Measurements from ENCODE around the gene AGPAT4.

Gene AGPAT4

DNA sequence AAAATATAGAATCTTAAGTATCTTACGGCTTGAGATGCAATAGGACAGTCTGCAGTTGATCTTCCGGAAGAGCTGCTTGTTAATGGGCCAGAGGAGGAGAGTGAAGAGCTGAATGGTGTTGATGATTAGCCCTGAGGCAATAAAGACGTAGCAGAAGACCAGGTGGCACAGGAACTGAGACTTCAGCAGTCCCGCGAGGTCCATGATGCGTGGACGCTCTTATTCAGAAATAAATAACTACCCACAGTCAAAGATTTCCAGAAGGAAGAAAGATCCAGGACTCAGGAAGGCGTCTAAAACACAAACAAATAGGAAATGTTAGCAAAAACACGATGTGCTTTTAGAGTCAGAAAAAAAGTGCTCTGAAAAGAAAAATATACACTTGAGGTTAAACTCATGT is 41.9 kb downstream of the AGPAT4 start:
- TF ChIP-seq, protein P1, sequence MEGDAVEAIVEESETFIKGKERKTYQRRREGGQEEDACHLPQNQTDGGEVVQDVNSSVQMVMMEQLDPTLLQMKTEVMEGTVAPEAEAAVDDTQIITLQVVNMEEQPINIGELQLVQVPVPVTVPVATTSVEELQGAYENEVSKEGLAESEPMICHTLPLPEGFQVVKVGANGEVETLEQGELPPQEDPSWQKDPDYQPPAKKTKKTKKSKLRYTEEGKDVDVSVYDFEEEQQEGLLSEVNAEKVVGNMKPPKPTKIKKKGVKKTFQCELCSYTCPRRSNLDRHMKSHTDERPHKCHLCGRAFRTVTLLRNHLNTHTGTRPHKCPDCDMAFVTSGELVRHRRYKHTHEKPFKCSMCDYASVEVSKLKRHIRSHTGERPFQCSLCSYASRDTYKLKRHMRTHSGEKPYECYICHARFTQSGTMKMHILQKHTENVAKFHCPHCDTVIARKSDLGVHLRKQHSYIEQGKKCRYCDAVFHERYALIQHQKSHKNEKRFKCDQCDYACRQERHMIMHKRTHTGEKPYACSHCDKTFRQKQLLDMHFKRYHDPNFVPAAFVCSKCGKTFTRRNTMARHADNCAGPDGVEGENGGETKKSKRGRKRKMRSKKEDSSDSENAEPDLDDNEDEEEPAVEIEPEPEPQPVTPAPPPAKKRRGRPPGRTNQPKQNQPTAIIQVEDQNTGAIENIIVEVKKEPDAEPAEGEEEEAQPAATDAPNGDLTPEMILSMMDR (IDR thresholded peaks at IDR 0.05; ENCODE audit: insufficient read depth, missing control alignments), result no peak
- FAIRE-seq, result no peak
- no peak for DNase-seq (ENCODE audit: insufficient read length, low spot score)

DNA sequence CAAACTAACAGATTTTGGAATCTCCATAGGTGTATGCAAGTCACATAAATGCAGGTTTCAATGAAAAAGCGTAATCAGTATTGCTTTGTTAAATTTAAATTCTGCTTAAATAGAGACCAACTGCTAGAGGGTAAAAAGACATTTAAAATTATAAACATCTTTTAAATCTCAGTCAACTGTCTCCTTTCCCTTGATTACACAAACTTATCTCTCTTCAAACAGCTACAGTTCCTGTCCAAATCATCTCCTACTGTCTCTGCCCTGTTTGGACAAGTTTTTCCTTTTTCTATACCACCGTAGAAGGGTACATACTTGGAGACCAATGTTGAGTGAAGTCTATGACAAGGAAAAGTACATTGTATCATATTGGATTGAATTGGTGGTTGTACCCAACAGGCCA is 43.5 kb downstream of the AGPAT4 start:
- no peak for DNase-seq (ENCODE audit: insufficient read length, low spot score)
- TF ChIP-seq, protein P1 (IDR thresholded peaks at IDR 0.05; ENCODE audit: insufficient read depth, missing control alignments), result no peak
- FAIRE-seq, result no peak

DNA sequence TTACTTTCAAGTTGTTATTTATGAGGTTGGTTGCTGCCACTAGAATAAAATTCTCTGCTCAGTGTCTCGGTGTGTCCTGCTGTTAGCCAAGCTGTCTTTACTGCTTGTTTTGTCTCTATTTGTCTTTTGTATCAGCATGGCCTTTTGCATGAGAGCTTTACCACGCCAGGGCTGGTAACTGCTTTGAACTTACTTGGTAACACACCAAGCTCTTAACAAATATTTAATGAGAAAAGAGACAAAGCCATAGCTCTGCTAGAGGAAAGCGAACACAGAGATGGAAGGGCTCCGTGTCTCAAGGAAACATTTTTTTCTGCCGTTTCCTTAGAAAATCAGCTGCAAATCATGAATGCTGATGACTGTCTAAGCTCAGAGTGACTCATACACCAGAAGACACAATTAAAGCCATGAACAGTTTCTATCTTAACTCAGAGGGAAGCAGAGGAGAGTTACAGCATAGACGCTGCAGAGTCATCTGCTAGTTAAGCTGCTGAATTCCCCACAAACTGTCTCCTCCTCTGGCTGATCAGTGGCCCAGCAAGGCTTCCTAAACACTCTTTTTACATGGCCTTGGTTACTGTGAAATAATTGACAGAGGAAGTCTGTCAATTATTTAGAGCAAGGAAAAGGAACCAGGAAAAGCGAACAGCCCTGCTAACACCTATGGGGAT is 44.8 kb downstream of the AGPAT4 start:
- TF ChIP-seq, protein P1 (IDR thresholded peaks at IDR 0.05; ENCODE audit: insufficient read depth, missing control alignments), result no peak
- FAIRE-seq (no peak), DNase-seq (ENCODE audit: insufficient read length, low spot score) (no peak)

DNA sequence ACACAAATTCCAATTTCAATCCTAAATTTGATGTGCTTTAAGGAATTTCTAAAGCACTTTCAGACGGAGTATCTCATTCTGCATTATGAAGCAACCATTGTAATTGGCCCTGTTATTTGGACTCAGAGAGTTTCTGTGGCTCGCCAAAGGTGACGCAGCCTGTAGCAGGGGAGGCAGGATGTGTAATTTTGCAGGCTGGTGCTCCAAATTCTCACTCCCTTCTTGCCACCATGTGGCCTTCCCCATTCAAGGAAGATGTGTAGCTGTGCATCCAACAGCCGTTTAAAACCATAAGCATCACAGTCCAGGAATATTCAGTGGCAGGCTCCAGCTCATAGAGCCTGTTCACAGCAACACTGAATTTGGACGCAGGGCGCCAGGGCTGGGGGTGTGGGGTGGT is 45.8 kb downstream of the AGPAT4 start:
- TF ChIP-seq, protein P1 (IDR thresholded peaks at IDR 0.05; ENCODE audit: insufficient read depth, missing control alignments), result no peak
- DNase-seq (ENCODE audit: insufficient read length, low spot score) (no peak), FAIRE-seq (no peak)

DNA sequence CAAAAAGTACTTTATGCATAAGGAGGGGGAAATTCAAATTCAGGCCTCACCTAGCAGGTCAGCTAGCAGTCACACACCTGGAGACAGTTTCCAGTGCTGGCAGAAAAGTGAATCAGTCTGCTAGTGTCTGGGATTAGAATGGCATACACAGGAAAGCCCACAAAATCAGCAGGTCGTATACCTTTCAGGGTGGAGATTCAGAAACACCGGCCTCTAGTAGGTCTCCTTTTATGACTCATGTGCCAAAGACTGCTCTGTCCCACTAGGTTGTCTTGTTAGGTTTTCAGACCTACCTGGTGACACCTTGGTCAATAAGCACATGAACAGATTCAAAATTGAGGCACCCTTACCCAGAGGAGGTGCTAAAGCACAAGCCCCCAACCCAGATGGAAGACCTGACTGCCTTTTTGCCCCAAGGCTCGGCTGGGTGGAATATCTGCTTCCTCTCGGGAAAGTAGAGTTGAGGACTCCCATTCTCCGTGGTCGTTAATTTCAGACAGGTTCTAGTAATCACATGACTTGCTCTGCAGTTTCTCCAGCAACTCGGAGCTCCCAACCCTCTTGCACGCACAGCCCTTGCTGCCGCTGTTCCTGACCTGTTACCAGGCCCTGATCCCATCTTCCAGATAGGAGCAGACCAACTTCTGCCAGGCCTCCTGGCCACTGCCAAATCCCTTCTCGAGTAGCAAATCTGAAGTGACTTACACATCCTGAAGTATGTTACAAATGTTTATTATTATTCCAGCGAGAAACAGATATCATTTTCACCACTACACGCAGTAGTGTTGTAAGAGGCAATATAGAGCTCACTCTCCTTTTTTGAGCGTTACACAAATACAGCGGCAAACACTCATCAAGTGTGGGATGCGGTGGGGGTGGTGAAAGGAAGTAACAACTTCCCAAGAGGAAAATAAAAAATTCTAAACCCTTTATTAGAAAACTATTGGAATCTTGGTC is 46.6 kb downstream of the AGPAT4 start:
- no peak for FAIRE-seq
- no peak for DNase-seq (ENCODE audit: insufficient read length, low spot score)
- TF ChIP-seq, protein P1 (IDR thresholded peaks at IDR 0.05; ENCODE audit: insufficient read depth, missing control alignments), result no peak

DNA sequence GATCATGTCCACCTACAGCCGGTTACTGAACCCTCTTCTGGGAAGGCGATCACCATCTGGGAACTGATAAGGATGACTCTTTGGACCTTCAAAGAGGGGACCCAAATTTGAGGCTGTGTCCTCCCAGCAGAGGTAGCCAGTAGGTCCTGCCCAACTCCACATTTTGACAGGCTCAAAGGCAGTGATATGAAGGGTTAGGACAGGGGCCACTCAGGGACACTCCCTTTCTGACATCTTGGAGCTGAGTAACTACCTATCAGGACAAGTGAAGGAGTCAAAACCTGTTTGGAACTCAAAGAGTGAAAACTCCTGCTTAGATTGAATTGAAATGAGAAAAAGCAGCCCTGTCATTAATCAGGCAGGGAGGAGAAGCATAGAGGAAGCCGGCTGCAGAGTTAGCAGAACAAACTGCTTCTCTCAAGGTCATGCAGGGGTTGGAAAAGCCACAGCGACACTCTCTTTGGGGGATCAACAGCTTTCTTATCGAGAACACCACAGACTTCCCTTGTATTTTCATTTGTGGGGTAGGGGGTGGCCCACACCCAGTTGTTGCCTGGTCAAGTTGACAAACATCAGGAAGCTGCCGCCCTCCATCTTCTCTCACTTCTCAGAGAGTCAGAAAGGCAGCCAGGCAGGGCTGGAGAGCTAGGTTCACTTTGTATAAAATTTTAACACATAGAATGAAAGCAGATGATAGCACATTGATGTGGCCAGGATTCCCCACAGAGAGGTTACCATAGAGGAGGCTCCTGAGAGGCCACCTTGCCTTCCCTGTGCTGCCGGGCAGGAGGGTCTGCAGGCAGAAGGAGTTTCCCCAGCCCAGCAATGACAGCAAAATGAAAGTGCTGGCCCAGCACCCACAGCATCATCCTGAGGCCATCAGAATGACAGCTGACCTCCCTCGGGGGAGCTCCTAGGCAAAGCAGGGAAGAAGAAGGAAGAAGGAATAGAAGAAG is 47.6 kb downstream of the AGPAT4 start:
- DNase-seq (ENCODE audit: insufficient read length, low spot score) (no peak), FAIRE-seq (no peak)
- TF ChIP-seq, protein P1 (IDR thresholded peaks at IDR 0.05; ENCODE audit: insufficient read depth, missing control alignments), result no peak
